Fibroblast of skin of left biceps (primary cell): ENCODE data around the gene MAN2B2.

Experiments used
- DNase-seq, 2 experiments: peaks; one replicate each; pipeline ENCODE4 v3.0.0-alpha.2; 2013; ENCODE audit warnings: low read depth in 2 of 2

The MAN2B2 gene

DNA sequence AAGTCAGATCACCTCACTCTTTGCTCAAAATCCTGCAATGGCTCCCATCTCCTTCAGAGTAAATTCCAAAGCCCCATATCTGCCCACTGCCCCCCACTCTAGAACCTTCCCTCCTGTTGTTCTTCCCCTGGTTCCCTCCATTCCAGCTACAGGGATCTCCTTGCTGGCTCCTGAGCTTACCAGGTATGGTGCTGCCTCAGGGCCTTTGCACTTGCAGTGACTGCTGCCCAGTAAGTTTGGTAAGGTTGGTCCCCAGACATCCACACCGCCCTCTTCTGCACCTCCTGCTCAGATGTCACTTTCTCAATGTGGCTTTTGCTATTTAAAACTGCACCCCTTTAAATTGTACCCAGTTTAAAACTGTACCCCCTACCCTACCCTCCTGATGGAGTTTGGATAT lies 7.8 kb upstream of the MAN2B2 start:
- no peak for DNase-seq

DNA sequence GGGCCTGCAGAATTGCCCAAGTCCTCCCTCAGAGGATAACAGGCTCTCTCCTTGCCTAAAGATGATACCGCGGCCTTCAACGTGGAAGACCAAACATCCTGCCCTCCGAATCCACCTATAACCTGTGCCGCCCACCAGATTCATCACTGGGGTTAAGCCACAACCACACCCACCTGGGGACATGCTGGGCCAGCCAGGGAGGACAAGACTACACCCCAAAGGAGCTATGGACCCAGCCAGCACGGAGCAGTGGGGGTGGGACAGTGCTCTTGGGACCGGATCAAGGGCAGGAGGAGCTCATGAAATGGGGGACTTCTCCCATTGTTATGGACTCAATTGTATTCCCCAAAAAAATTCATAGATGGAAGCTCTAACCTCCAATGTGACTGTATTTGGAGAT lies 6.8 kb upstream of the MAN2B2 start:
- no peak for DNase-seq

DNA sequence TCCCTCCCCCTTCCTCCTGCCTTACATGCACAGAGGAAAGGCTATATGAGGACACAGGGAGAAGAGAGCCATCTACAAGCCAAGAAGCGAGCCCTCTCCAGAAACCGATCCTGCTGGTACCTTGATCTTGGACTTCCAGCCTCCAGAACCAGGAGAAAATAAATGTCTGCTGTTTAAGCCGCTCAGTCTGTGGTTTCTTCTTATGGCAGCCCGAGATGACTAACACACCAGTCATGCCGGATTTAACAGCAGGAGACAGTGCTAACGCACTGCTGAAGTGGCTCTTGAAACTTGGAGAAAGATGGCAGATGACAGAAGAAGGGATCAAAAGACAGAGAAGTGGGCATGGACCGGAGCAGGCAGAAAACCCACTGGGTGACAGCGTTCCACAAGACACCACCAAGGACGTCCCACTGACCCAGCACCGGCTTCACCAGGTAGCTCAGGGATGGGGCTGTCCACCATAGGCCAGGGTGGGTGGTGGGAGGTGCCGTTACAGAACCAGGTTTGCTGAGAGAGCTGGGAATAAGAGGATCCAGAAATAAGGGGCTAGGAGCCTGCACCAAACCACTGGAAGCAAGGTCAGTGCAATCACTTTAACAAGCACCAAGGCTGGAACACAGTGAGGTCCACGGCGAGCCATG lies 6.2 kb upstream of the MAN2B2 start:
- DNase-seq: peak; percentile 8 to 18

DNA sequence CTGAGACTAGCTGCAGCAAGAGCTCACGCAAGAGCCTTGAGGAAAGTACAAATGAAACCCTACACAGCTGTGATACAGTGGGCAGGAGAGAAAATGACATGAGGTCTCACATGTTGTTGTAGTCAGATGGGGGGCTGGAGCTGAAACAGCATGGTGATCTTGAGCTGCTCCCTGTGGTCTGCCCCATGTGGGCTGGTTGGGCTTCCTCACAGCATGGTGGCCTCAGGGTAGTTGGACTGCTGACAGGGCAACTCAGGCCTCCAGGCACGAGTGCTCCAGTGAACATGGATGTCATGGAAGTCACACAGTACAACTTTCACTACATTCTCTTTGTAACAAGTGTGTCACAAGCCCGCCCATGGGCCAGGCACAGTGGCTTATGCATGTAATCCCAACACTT lies 3.4 kb upstream of the MAN2B2 start:
- no peak for DNase-seq

DNA sequence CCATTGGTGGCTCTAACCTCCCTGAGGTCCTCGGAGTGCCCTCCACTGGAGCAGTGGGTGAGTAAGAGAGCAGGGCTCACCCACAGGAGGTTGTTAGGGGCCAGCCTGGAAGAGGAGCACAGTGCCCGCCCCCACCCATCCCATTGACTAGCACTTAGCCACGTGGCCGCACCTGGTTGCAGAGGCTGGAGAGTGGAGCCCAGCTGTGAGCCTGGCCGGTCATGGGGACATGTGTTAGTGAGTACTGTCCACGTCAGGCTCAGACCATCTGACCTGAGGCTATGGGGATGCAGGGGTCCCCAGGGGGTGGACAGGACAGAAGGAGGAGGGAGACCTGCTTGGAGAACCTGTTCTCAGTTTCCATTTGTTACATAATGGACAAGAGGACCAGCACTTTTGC lies 1.4 kb upstream of the MAN2B2 start:
- no peak for DNase-seq

DNA sequence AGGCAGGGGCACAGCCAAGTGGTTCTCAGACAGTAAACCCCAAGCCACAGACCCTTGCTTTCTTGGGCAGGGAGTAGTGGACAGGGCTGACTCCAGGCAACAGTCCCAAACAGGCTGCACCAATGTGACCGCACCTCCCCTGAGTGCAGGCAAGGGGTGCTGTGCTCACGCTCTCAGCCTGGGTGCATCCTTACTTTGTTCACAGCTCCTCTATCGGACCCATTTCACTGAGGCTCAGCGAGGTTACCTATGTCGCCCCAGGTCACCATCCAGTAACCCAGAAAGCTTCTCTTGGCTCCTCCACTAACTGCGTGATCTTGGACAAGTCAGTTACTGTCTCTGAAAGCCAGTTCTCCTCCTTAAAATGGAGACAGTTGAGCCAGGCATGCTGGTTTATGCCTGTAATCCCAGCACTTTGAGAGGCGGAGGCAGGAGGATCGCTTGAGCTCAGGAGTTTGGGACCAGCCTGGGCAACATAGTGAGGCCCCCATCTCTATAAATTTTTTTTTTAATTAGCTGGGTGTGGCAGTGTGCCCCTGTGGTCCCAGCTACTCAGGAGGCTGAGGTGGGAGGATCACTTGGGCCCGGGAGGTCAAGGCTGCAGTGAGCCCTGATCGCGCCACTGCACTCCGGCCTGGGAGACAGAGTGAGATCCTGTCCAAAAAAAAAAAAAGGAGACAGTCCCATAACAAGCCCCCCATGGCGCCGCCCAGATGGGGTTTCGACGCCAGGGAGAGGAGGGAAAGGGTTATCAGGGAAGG lies 823 bp upstream of the MAN2B2 start:
- no peak for DNase-seq

DNA sequence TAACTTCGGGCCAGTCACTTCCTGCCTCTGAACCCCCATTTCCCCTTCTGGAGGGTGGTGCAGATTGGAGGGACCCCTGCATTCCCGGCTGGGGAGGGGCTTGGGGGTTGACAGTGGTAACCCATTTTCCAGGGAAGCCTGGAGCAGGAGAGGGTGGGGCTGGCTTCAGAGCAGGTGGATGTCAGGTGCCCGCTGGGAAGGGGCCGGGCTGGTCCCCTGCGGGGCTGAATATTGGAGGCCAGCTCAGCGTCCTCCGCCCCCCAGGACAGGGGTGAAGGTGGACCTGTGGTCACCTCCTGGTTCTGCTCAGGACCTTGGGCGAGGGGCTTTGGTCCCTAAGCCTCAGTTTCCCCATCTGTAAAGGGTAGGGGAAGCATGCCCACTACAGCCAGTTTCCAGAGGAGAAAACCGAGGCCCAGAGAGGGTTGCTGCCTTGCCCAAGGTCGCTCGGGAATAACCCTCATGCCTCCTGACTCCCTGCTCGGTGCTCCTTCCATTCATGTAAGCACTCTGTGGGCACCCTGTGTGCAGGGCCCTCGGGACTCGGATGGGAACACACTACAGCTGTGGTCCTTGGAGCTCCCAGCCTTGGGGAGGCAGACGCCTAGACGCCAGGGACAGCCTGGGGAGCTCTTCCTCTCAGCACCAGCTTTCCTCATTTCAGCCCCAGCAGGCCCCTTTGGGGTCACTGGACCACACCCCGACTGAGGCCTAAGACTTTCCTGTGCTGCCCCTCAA lies 683 bp downstream of the MAN2B2 start:
- no peak for DNase-seq

DNA sequence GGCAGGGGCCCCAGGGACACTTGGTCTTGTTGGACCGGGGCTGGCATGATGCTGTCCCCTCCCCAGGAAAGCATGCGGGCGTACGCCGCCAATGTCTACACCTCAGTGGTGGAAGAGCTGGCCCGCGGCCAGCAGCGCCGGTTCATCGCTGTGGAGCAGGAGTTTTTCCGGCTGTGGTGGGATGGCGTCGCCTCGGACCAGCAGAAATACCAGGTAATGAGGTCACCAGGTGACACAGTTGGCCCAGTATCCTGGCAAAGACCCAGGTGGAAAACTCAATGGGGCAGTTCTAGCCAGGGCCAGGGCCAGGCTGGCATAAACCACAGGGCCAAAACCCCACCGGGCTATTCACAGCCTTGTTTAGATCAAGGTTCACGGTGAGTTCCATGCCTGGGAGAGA lies 1.5 kb downstream of the MAN2B2 start:
- DNase-seq: no peak

DNA sequence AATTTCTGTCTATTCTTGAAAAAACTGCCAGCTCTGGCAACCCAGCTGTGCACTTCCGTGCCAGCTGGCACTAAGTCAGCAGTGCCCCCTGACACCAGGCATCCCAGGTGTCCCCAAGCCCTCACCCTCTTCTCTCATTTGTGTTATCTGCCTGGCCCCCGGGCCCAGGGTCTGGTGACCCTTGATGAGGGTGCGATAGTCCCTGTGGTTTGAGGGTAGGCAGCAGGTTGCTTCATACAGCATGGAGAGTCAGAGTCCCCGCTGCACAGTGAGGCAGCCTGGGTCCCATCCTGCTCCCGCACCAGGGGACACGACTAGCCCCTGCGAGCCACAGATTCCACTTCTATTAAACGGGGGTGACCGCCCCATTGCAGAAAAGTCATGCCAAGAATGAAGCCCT lies 1.9 kb downstream of the MAN2B2 start:
- DNase-seq: no peak

DNA sequence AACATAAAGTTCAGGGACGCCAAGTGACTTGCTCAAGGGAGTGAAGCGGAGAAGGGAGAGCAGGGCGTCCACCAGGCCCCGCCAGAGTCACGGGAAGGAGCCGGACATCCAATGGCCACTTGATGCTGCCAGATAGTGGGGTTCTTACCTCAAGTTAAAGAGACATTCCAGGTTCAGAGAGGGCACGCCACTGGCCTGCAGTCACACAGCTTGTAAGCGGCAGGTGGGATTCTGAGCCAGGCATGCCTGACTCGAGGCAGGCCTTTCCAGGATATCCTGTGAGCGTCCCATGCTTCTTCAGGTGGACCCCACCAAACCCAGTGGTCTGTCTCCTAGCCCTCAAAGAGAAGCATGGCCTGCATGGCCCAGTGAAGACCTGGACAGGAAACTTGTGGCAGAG lies 2.4 kb downstream of the MAN2B2 start:
- DNase-seq: no peak

DNA sequence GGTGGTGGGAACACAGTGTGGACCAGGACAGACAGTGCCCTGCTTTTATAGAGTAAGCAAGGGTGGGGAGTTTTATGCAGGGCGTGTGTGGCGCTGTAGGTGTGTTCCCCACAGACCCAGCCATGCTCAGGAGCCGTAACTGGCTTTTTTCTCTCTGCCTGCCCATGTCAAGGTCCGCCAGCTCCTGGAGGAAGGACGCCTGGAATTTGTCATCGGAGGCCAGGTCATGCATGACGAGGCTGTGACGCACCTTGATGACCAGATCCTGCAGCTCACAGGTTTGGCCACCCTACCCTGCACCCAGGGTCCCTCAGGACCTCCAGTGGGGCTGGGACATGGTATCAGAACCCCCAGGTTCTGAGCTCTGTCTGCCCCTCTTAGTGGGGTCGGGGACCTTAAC lies 3.2 kb downstream of the MAN2B2 start:
- no peak for DNase-seq

DNA sequence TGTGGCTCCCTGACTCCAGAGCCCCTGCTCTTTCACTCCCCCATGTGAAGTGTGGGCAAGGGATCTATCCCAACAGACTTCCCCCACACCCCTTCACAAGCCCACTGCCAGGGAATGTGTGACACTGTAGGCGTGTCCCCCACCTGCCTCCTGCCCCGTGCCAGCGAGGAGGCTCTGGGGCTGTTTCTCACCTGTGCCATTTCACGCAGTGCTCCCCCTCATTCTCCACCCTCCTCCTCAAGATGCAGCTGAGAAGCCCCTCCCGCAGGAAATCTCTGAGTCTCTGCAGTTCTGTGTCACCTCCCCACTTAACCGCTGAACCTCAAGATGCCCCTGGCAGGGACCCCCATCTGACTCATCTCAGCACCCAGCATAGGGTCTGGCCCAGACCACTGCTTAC lies 5.4 kb downstream of the MAN2B2 start:
- no peak for DNase-seq

DNA sequence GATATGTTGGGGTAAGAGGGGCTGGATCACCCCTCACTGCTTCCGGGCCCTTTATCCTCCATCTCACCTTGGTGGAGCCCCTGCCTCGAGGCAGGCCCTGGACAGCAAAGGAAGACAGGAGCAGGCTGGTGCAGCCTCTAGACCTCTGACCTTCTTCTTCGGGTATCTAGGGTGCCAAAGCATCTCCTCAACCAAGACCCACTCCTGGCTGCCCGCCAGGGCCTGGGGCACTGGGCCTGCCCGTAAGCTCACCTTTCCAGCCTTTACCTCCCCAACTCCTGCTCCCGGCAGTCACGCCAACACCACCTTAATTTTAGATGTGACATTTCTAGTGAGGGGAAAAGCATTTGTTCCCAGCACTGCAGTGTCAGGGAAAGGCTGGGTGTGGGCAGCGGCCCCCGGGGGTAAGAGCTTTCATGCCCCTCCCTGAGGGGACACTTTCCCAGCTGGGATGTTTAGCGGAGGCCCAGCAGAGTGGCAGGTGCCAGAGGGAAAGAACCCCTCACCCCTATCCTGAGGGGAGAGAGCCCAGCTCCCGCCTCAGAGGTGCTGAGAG lies 6.7 kb downstream of the MAN2B2 start:
- no peak for DNase-seq

DNA sequence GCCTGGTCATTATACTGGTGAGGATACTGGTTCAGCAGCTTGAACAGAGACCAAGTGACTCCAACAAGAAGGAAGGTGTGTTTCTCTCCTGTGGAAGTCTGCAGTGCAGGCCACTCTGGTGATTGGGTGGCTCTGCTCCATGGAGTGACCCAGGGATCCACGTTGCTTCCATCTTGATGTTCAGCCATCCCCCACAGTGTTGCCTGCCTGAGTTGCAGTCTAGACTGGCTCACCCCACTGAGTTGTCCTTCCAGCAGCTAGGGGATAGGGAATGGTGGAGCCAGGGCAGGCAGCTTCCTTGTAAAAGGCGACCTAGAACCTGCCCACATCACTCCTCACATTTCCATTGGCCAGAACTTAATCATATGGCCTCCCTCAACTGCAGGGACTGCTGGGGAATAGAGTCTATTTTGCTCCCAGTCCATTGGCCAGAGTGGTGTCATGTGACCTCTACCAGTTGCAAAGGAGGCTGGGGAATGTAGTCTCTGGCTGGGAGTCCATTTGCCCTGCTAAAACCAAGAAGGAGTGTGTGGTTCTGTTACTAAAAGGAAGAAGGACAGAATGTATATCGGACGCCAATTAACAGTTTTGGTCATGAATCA lies 8.0 kb downstream of the MAN2B2 start:
- DNase-seq: no peak

DNA sequence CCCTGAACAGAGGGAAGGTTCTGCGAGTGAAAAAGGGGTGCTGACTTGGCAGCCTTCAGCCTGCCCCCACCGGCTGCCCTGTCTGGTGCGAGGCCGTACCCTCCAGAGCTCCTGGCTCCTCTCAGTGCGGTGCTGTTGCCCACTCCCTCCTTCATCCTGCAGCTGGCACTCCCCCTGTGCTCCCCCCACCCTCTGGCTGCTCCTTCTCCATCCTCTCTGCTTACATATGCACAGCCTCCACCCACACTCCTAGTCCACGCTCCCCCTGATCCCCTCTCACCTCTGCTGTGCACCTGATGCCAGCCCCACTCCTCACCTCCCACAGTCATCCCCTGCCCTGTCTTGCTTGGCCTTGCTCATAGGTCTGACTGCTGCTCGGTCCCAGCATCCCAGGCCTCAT lies 9.9 kb downstream of the MAN2B2 start:
- no peak for DNase-seq

DNA sequence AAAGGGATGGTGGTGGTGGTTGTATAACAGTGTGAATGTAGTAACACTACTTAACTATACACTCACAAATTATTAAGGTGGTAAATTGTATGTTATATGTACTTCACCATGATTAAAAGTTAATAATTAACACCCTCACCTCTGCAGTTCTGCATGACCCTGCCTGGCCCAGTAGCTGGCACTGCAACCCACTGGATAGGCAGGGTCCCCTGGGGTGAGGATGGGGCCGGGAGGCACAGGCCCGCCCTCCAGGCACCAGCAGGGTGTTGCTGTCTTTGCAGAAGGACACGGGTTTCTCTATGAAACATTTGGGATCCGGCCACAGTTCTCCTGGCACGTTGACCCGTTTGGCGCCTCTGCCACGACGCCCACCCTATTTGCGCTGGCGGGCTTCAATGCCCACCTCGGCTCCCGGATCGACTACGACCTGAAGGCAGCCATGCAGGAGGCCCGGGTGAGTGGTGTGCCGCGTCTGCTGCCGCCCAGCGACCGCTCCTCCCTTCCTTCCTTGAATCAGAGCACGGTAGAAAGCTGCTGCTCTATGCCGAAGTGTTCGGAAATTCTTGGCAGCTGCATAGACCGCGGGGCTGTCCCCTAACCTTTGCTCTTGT lies 11.8 kb downstream of the MAN2B2 start:
- no peak for DNase-seq

DNA sequence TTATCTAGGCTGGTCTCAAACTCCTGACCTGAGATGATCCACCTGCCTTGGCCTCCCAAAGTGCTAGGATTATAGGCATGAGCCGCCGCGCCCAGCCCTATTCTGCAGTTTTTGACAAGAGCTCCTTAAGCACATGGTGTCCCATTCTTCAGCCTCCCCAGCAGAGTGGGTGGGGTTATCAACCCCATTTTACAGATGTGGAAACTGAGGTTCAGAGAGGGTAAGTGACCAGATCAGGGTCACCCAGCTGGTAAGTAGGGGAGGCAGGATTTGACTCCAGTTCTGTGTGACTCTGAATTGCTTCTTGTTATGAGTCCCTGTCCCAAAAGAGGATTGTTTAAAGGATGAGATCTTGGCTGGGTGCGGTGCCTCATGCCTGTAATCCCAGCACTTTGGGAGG lies 14.5 kb downstream of the MAN2B2 start:
- DNase-seq: no peak

DNA sequence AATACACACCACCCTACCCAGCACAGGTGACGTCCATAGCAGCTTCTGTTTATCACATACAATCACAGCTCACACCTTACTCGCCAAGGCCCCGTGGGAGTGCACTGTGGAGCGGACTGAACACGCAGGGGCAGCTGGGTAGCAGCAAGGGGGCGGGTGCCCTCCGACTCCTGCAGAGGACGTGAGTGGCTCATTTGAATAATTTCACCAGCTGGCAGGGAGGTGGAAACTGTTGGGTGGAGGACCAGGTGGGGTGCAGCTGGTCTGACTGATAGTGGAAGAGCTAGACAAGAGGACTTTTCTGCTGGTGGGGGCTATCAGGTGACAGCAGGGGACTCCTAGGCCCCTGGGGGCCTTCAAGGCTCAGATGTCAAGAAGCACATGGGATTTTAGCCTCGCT lies 16.3 kb downstream of the MAN2B2 start:
- no peak for DNase-seq

DNA sequence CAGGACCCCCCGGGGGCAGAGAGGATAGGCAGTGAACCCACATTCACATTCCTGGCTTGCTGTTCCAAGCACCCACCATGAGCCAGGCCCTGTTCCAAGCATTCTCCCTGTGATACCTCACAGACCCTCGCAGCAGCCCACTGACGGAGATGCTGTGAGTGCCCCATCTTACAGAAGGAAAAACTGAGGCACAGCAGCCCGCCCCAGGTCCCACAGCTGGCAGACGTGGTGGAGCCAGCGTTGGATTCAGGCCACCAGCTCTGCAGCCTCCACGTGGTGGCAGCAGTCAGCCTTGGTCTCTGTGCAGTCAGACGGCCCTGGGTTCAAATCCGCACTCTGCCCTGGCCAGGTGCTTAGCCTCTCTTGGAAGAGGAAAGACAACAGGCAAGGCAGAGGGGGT lies 16.8 kb downstream of the MAN2B2 start:
- no peak for DNase-seq

DNA sequence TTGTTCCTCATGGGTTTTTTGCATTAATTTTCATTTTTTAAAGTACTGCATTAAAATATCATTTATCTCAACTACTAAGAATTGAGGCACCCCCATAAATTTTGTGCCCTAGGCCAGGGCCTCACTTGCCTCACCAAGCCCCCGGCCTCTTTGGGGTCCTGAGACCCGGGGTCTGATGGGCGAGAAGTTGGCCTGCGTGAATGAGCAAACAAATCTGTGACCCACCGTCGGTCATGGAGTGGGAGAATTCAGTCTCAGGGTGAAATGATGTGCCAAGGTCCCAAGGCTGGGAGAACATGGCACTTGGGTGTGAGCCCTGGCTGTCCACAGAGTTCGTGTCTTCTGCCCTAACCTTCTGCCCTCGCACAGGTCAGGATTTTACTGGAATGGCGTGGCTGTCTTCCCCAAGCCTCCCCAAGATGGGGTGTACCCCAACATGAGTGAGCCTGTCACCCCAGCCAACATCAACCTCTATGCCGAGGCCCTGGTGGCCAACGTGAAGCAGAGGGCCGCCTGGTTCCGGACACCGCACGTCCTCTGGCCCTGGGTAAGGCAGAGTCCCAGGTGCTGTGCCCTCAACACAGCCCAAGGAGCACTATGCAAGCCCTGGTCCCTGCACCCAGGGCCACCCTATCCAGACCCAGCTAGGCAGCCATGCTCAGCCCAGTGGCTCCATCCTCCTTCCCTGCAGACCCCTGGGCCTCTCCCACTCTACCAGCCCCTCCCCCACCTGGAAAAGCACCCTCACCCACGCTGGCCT lies 18.0 kb downstream of the MAN2B2 start:
- no peak for DNase-seq

DNA sequence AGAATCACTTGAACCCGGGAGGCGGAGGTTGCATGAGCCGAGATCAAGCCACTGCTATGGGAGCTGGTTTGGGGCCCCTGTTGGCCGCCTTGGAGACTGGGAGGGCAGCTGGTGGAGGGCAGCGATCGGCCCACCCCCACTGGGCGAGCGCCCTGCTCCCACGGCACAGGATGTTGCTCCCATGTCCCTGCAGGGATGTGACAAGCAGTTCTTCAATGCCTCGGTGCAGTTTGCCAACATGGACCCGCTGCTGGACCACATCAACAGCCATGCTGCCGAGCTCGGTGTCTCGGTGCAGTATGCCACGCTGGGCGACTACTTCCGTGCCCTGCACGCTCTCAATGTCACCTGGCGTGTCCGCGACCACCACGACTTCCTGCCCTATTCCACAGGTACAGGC lies 19.4 kb downstream of the MAN2B2 start:
- DNase-seq: no peak
